ENCODE results near the gene C22orf23. TPM values are rescaled to one million over a fixed set of nuclear protein-coding genes. Genes with fewer than 3 reads are reported as not detected.

C22orf23 gene
- total RNA-seq, 1 donor from 2014 or later: 0.53 TPM

DNA sequence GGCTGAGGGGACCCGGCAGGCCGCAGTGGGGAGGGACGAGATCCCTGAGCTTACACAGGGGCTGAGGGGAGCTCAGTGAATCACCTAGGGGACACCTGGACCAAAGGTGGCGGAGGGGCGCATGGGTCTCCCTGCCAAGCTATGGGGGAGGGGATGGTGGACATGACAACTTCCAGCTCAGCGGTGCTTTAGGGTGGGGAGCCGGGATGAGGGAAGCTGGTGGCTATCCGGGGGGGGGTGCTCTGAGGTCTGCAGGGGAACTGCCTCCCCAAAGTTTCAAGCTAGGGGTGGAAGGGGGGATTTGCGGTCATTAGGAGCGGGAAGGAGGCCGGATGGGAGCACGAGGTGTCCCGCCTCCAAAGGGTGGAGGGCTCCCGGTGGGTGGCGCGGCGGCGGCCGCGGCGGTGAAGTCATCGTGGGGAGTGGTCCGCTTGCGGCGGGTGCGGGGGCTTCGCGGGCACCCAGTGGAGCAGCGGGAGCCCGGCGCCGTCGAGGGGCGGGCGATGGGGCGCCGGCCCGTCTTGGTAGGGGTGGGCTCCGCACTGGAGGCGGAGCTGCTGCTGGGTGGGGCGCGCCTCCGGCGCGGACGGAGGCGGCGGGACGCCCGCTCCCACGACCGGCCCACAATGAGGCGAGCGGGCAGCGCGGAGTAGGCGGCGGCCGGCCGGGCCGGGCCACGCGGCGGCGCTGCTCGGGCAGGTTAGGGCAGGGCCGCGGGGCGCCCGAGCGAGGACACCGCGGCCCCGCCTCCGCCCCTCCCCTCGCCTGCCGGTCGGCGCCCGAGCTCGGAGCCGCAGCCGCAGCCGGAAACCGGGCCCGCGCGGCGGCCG, 47.7 kb downstream of the C22orf23 start, which contains the start of gene MICALL1:
MICALL1 (plus strand) TSS at position 764 of the 830 bp plus-strand sequence. CDS start 126 bp downstream, outside the sequence.
- peak; percentile 77 for DNase-seq (ENCODE audit: low read depth)

- DNase-seq (ENCODE audit: low read depth): peak; percentile 97
Observed at GRCh38 chr22:37904572-37905533, 48.5 kb downstream of the C22orf23 start.

GRCh38 chr22:37898441-37899181, 54.8 kb downstream of the C22orf23 start:
- DNase-seq (ENCODE audit: low read depth): peak; percentile 92

- DNase-seq (ENCODE audit: low read depth): no peak
Observed at GRCh38 chr22:37897807-37898206, 55.6 kb downstream of the C22orf23 start.

GRCh38 chr22:37896939-37897338, 56.5 kb downstream of the C22orf23 start:
- no peak for DNase-seq (ENCODE audit: low read depth)

DNA sequence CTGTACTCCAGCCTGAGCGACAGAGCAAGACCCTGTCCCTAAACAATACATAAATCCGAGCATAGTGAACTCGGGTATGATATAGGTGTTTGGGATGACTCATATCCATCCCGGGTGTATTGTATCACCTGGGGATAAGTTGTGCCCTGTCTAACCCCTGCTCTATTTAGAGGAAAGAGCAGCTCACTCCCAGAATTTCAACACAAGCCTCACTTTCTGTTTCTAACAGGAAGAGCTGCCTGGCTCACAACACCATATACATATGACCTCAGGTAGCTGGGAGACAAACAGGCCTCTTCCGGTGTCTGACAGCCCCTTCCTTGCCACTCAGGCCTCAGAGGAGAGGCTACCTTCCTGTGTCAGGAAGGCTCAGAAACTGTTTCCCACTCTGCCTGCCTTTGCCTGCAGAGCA, 57.2 kb downstream of the C22orf23 start:
- DNase-seq (ENCODE audit: low read depth): no peak

- no peak for DNase-seq (ENCODE audit: low read depth)
Observed at GRCh38 chr22:37894939-37895670, 58.3 kb downstream of the C22orf23 start.

DNA sequence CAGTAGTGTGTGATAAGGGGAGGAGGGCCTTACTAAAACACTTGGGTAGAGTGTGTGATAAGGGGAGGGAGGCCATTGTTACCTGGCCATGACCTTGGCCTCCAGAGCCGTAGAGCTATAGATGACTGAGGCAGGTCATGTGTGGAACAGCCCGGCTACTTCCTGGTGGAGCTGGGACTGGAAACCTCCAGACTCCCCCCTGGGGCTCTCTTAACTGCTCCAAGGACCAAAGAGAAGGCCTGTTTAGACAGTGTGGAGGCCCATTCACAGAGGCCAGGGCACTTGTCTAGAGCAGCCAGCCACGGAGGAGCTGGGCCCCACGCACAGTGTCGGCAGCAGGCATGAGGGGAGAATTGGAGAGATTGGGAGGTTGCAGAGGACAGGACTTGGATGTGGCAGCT, 59.8 kb downstream of the C22orf23 start:
- DNase-seq (ENCODE audit: low read depth): no peak

Small RNA genes lying within 50 kb of the gene (microRNA-seq; reads per million reads assigned to microRNA genes)
- not detected for gene MIR4534
- 1.5 reads per million for gene MIR6820

Other genes starting within 250 kb of the C22orf23 start
- gene GCAT, start 145.7 kb downstream of the C22orf23 start, total RNA-seq: 55.5 and 65.0 TPM in 2 replicates
- gene GALR3, start 130.2 kb downstream of the C22orf23 start, total RNA-seq: 0.24 TPM in 1 of 2 replicates, not detected in the other
- 40.8 and 45.9 TPM in 2 replicates for gene ANKRD54, start 109.3 kb downstream of the C22orf23 start, total RNA-seq
- 415 and 450 TPM in 2 replicates for gene EIF3L, start 104.2 kb downstream of the C22orf23 start, total RNA-seq
- gene MICALL1, start 47.3 kb downstream of the C22orf23 start, total RNA-seq: 51.6 and 69.1 TPM in 2 replicates
- 40.9 and 43.5 TPM in 2 replicates for gene POLR2F, start 98 bp upstream of the C22orf23 start, total RNA-seq
- gene SOX10, start 31.0 kb upstream of the C22orf23 start, total RNA-seq: not detected in 2 replicates
- gene PICK1, start 103.8 kb upstream of the C22orf23 start, total RNA-seq: 6.3 and 8.7 TPM in 2 replicates
- gene SLC16A8, start 130.6 kb upstream of the C22orf23 start, total RNA-seq: 0.56 TPM in 1 of 2 replicates, not detected in the other
- gene BAIAP2L2, start 157.1 kb upstream of the C22orf23 start, total RNA-seq: 0.10 and 0.45 TPM in 2 replicates
- 15.6 and 18.9 TPM in 2 replicates for gene PLA2G6, start 228.2 kb upstream of the C22orf23 start, total RNA-seq
- 4.1 and 8.7 TPM in 2 replicates for gene MAFF, start 248.4 kb upstream of the C22orf23 start, total RNA-seq

Data from myocyte (in vitro differentiated cells).